ENCODE data around the gene EHD4. TPM values are rescaled to one million over a fixed set of nuclear protein-coding genes. Genes with fewer than 3 reads are reported as not detected.

EHD4 gene
- total RNA-seq, 3 donors from 2014 or later: 26.4 to 39.0 (median 35.0) TPM

GRCh38 chr15:41881920-41882688 is 90.3 kb downstream of the EHD4 start:
- Histone ChIP-seq H3K4me3 (no peak overlapping the region), H3K36me3 (ENCODE audit: low read depth) (no peaks in the 10 kb centered on the region), H3K9me3 (no peaks in the 10 kb centered on the region), H3K4me1 (ENCODE audit: low read depth) (peaks cover 14% of the 10 kb centered on the region)
- ATAC-seq: peak; percentile 66
- peak in 2 of 3 donors; percentile 24 to 58 for DNase-seq
- no peak for TF ChIP-seq CTCF (IDR thresholded peaks at IDR 0.05)
- intact Hi-C loops (cut with DNase I, micrococcal nuclease): no loop called here

- no peak for TF ChIP-seq CTCF (IDR thresholded peaks at IDR 0.05)
- Histone ChIP-seq H3K36me3 (ENCODE audit: low read depth) (no peaks in the 10 kb centered on the region), H3K9me3 (no peaks in the 10 kb centered on the region), H3K4me3 (no peak overlapping the region), H3K4me1 (ENCODE audit: low read depth) (peaks cover 14% of the 10 kb centered on the region)
- ATAC-seq: peak; percentile 2
- intact Hi-C loops (cut with DNase I, micrococcal nuclease): no loop called here
- no peak for DNase-seq
These were observed 90.8 kb downstream of the EHD4 start for GRCh38 chr15:41881550-41881919.

- intact Hi-C loops (cut with DNase I, micrococcal nuclease): no loop called here
- TF ChIP-seq CTCF (IDR thresholded peaks at IDR 0.05): no peak
- Histone ChIP-seq H3K4me3 (no peak overlapping the region), H3K36me3 (ENCODE audit: low read depth) (no peaks in the 10 kb centered on the region), H3K9me3 (no peaks in the 10 kb centered on the region), H3K4me1 (ENCODE audit: low read depth) (peaks cover 14% of the 10 kb centered on the region)
- ATAC-seq (no peak), DNase-seq (no peak)
These were observed 91.3 kb downstream of the EHD4 start for GRCh38 chr15:41881086-41881485.

- Histone ChIP-seq H3K4me1 (ENCODE audit: low read depth) (peaks cover 14% of the 10 kb centered on the region), H3K36me3 (ENCODE audit: low read depth) (no peaks in the 10 kb centered on the region), H3K9me3 (no peaks in the 10 kb centered on the region), H3K4me3 (no peak overlapping the region)
- ATAC-seq: no peak
- no peak for TF ChIP-seq CTCF (IDR thresholded peaks at IDR 0.05)
- DNase-seq: no peak
- intact Hi-C loops (cut with DNase I, micrococcal nuclease): no loop called here
These were observed 92.0 kb downstream of the EHD4 start for GRCh38 chr15:41880156-41880877.

- no peak overlapping the region for H3K4me3 ChIP-seq
- H3K9me3 ChIP-seq: no peaks in the 10 kb centered on the region
- intact Hi-C loops (cut with DNase I, micrococcal nuclease): no loop called here
- no peak for TF ChIP-seq CTCF (IDR thresholded peaks at IDR 0.05)
- DNase-seq (no peak), ATAC-seq (no peak)
- peaks cover 14% of the 10 kb centered on the region for H3K4me1 ChIP-seq (ENCODE audit: low read depth)
- H3K36me3 ChIP-seq (ENCODE audit: low read depth): no peaks in the 10 kb centered on the region
These were observed 93.0 kb downstream of the EHD4 start for GRCh38 chr15:41879321-41879845.
